OCI-LY1 (cell line): ENCODE measurements around the gene OR4C3.

Source experiments
- CTCF ChIP-seq: fragments of 200-600 bp; sonication (generic), shearing (Covaris generic); IDR thresholded peaks from 2 replicates; pipeline ENCODE4 v1.5.1; 2017; ENCODE audit warnings: mild to moderate bottlenecking, antibody characterized with exemption, low read length, moderate library complexity, mixed read lengths
- EZH2 ChIP-seq: fragments of 200-600 bp; sonication (generic), shearing (Covaris generic); IDR thresholded peaks from 2 replicates; pipeline ENCODE4 v1.8.0; 2017; ENCODE audit warnings: borderline replicate concordance, mixed run types, mild to moderate bottlenecking, antibody characterized with exemption, low read length, moderate library complexity, mixed read lengths

DNA sequence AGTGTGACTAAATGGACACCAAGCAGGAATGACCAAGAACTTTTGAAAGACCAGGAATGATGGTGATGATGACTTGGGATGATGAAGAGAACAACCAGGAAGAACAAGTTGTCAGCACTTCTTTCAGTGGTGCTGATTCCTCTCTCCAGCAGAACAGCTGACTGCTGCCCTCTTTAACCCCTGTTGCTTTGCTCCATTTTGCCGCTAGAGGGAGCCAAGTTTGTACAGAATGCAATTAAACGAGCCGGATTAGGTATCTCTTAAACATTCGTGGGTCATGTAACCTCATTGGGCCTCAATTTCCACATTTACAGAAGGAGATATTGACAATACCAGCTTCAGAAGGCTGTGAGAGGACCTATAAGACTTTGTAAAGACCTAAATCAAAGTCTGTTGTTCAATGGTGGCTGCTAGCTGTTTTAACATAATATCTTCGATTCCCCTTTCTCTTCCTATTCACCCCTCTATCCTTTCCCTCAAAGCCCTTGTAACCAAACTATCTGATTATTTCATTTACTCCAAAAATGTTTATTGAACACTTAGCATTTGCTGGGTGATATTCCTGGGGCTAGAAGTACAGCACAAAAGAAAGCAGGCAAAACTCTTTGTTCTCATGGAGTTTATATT is 16.8 kb upstream of the OR4C3 start:
- peak; percentile 96 for TF ChIP-seq CTCF
- TF ChIP-seq EZH2: no peak
